A549 (cell line): ENCODE data around the gene THBS1.

Experiments
- EHMT2 ChIP-seq: fragments of 200-600 bp; sonication (generic); IDR thresholded peaks from 2 replicates; pipeline ENCODE4 v1.6.1; 2016; ENCODE audit warnings: antibody characterized with exemption, low read depth, mild to moderate bottlenecking, moderate library complexity
- EP300 ChIP-seq, 2 experiments: fragments of >200 bp; sonication (Bioruptor Twin); formaldehyde crosslinking; IDR thresholded peaks; 2 replicates in 1 of 2; 3 replicates in 1 of 2; pipeline ENCODE4 v1.6.1; 2016 to 2017
- POLR2A ChIP-seq: IDR thresholded peaks from 2 replicates; pipeline ENCODE4 v1.6.1; 2012; ENCODE audit warnings: mild to moderate bottlenecking, low read length
- RAD21 ChIP-seq, 2 experiments: fragments of >200 bp in 1 of 2; sonication (Bioruptor Twin) in 1 of 2; formaldehyde crosslinking in 1 of 2; IDR thresholded peaks in 1 of 2; conservative IDR thresholded peaks in 1 of 2; 2 replicates in 1 of 2; 3 replicates in 1 of 2; pipeline ENCODE4 v1.6.1; 2012 to 2018; ENCODE audit warnings: inconsistent platforms in 1 of 2
- USF2 ChIP-seq: fragments of 450-650 bp; IDR thresholded peaks from 2 replicates; pipeline ENCODE4 v1.6.1; 2014; ENCODE audit warnings: antibody characterized with exemption
- ZNF302 ChIP-seq: fragments of 250-450 bp; sonication (Bioruptor Pico); IDR thresholded peaks from 2 replicates; pipeline ENCODE4 v1.9.0; 2021; ENCODE audit warnings: inconsistent platforms, mild to moderate bottlenecking, moderate library complexity
- TF ChIP-seq, protein P1 (sequence below): fragments of >200 bp; sonication (Bioruptor Twin); formaldehyde crosslinking; IDR thresholded peaks from 3 replicates; pipeline ENCODE4 v1.5.1; 2016

- TF ChIP-seq, protein P1, sequence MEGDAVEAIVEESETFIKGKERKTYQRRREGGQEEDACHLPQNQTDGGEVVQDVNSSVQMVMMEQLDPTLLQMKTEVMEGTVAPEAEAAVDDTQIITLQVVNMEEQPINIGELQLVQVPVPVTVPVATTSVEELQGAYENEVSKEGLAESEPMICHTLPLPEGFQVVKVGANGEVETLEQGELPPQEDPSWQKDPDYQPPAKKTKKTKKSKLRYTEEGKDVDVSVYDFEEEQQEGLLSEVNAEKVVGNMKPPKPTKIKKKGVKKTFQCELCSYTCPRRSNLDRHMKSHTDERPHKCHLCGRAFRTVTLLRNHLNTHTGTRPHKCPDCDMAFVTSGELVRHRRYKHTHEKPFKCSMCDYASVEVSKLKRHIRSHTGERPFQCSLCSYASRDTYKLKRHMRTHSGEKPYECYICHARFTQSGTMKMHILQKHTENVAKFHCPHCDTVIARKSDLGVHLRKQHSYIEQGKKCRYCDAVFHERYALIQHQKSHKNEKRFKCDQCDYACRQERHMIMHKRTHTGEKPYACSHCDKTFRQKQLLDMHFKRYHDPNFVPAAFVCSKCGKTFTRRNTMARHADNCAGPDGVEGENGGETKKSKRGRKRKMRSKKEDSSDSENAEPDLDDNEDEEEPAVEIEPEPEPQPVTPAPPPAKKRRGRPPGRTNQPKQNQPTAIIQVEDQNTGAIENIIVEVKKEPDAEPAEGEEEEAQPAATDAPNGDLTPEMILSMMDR = no peak
- TF ChIP-seq ZNF302 (CRISPR knock-in tag) = no peak
- no peak for TF ChIP-seq USF2
- TF ChIP-seq EHMT2 = no peak
- TF ChIP-seq POLR2A = no peak
- no peak for TF ChIP-seq RAD21 (conservative IDR thresholded peaks at IDR 0.05 in 1 of 2, IDR thresholded peaks at IDR 0.05 in 1 of 2)
- TF ChIP-seq EP300 (IDR thresholded peaks at IDR 0.05) = no peak
Measured at GRCh38 chr15:39629371-39629770, 48.5 kb downstream of the THBS1 start.
